OCI-LY7 (cell line): Measurements from ENCODE around the gene GOLGA6B. TPM values are rescaled to one million over a fixed set of nuclear protein-coding genes. Genes with fewer than 3 reads are reported as not detected.
"Not testable (repeated sequence)": the region's sequence is repeated elsewhere in the genome, so short reads cannot be mapped to it uniquely, and the experiment has no call there.

Experiments used
- BruUV-seq: library from RNA; stranded (reverse); fragments of 400-500 nt; replicated peaks from 2 replicates; lab custom pipeline; 2021; lab: Mats Ljungman, UMichigan
- CTCF ChIA-PET: fragments of 300-600 bp; sonication (Branson Sonifier 250); formaldehyde crosslinking; loops from one replicate; lab custom pipeline; 2022; ENCODE audit warnings: antibody characterized with exemption; ENCODE audit not compliant: unreplicated experiment; lab: Charles Lee
- POLR2A ChIA-PET: fragments of 300-600 bp; sonication (Branson Sonifier 250); formaldehyde crosslinking; loops from one replicate; lab custom pipeline; 2022; ENCODE audit warnings: antibody characterized with exemption; lab: Charles Lee
- DNase-seq: peaks from one replicate; pipeline ENCODE4 v3.0.0-alpha.2; 2015; ENCODE audit warnings: low spot score
- H2AFZ ChIP-seq: fragments of 200-600 bp; sonication (generic), shearing (Covaris generic); 2 replicates; pipeline ENCODE4 v1.6.1; 2014; ENCODE audit warnings: mild to moderate bottlenecking, antibody characterized with exemption, low read length, moderate library complexity
- H3K27ac ChIP-seq: fragments of 200-600 bp; sonication (generic); 2 replicates; pipeline ENCODE4 v1.5.1; 2014; ENCODE audit warnings: mixed run types, low read depth, mild to moderate bottlenecking, moderate library complexity, low read length, inconsistent platforms; ENCODE audit not compliant: poor library complexity, severe bottlenecking
- H3K36me3 ChIP-seq: fragments of 200-600 bp; sonication (generic); 2 replicates; pipeline ENCODE4 v1.6.1; 2014; ENCODE audit warnings: mild to moderate bottlenecking, antibody characterized with exemption, low read length, moderate library complexity, mixed read lengths; ENCODE audit not compliant: insufficient read depth
- H3K4me1 ChIP-seq: fragments of 200-600 bp; sonication (generic); 2 replicates; pipeline ENCODE4 v1.5.1; 2014; ENCODE audit warnings: mild to moderate bottlenecking, low read length; ENCODE audit not compliant: insufficient read depth, poor library complexity, severe bottlenecking
- H3K4me2 ChIP-seq: fragments of 200-600 bp; sonication (generic); 2 replicates; pipeline ENCODE4 v1.6.1; 2014; ENCODE audit warnings: mild to moderate bottlenecking, low read length
- H3K4me3 ChIP-seq: fragments of 200-600 bp; sonication (generic); 2 replicates; pipeline ENCODE4 v1.5.1; 2014; ENCODE audit warnings: mild to moderate bottlenecking, low read depth, low read length; ENCODE audit not compliant: poor library complexity, severe bottlenecking
- H3K79me2 ChIP-seq: fragments of 200-600 bp; sonication (generic); 2 replicates; pipeline ENCODE4 v1.6.1; 2016; ENCODE audit warnings: low read depth, mild to moderate bottlenecking, low read length, moderate library complexity, mixed read lengths; ENCODE audit not compliant: insufficient read depth
- H3K9me2 ChIP-seq: fragments of 200-600 bp; sonication (generic); 2 replicates; pipeline ENCODE4 v1.6.1; 2016; ENCODE audit warnings: mild to moderate bottlenecking, low read length, mixed read lengths; ENCODE audit not compliant: insufficient read depth
- H3K9me3 ChIP-seq: fragments of 200-600 bp; sonication (generic); 2 replicates; pipeline ENCODE4 v1.6.1; 2014; ENCODE audit warnings: mild to moderate bottlenecking, mixed run types, low read length, mixed read lengths
- H4K20me1 ChIP-seq: fragments of 200-600 bp; sonication (generic); 2 replicates; pipeline ENCODE4 v1.6.1; 2014; ENCODE audit warnings: mild to moderate bottlenecking, antibody characterized with exemption, low read length, moderate library complexity, mixed read lengths; ENCODE audit not compliant: insufficient read depth
- CTCF ChIP-seq: fragments of 200-600 bp; sonication (generic); conservative IDR thresholded peaks from 2 replicates; pipeline ENCODE4 v1.5.1; 2014; ENCODE audit warnings: mild to moderate bottlenecking, antibody characterized with exemption, low read length, moderate library complexity, mixed read lengths
- EZH2phosphoT487 ChIP-seq: fragments of 200-600 bp; sonication (generic); IDR thresholded peaks from 2 replicates; pipeline ENCODE4 v1.6.1; 2018; ENCODE audit warnings: low read depth, borderline replicate concordance, mild to moderate bottlenecking, mixed run types, antibody characterized with exemption, low read length, moderate library complexity, mixed read lengths
- intact Hi-C: fragments of 100-400 bp; cut with micrococcal nuclease; formaldehyde crosslinking; loops from one replicate; pipeline ENCODE4 v1.10.0; 2022; ENCODE audit not compliant: unreplicated experiment
- small RNA-seq: library from RNA; depleted of rRNA; stranded (forward); fragments of <200 nt; gene quantifications from one replicate; pipeline ENCODE3, GENCODE V24; 2014
- total RNA-seq, 2 experiments: library from RNA; depleted of rRNA in 1 of 2; stranded (reverse); fragments of >200 nt in 1 of 2; shearing (Covaris generic) in 1 of 2; gene quantifications; 2 replicates each; pipeline ENCODE4 v1.2.3, GENCODE V29; 2014 to 2022

The GOLGA6B gene
- total RNA-seq, 2 experiments from 2014 or later: not detected

- Histone ChIP-seq H3K9me3 (no peaks in the 10 kb centered on the region), H3K4me3 (no peak overlapping the region), H3K4me1 (no peaks in the 10 kb centered on the region), H2AFZ (no peak overlapping the region), H3K9me2 (no peaks in the 10 kb centered on the region), H3K27ac (no peak overlapping the region), H3K36me3 (0 out of 2 replicates have a peak, but pooled peaks cover under 1% of the 10 kb centered on the region), H3K79me2 (no peaks in the 10 kb centered on the region), H3K4me2 (no peak overlapping the region), H4K20me1 (no peaks in the 10 kb centered on the region)
- BruUV-seq: no TSS peak
- intact Hi-C loops: no loop called here
- ChIA-PET CTCF (no interaction called here), POLR2A (interaction anchor here (0.6 kb wide), 1 partner anchor 28 kb away, joined by 3 read pairs; no protein-coding TSS in a partner anchor)
- TF ChIP-seq EZH2phosphoT487: no peak
- no peak for TF ChIP-seq CTCF
- no peak for DNase-seq
These were observed 51.8 kb downstream of the GOLGA6B start for GRCh38 chr15:72706266-72706665.

- H4K20me1 ChIP-seq, BruUV-seq, DNase-seq, H3K27ac ChIP-seq, H3K4me1 ChIP-seq, H3K9me2 ChIP-seq, H3K79me2 ChIP-seq, H3K4me3 ChIP-seq, H3K9me3 ChIP-seq, H2AFZ ChIP-seq, intact Hi-C loops, H3K4me2 ChIP-seq, CTCF ChIA-PET: not testable (repeated sequence)
- POLR2A ChIA-PET: interaction anchor here (1.0 kb wide), 1 partner anchor 9 kb away, joined by 3 read pairs; no protein-coding TSS in a partner anchor
- H3K36me3 ChIP-seq: peaks cover 15% of the 10 kb centered on the region; the same call in 1 of the 2 replicates
These were observed 54.2 kb downstream of the GOLGA6B start for GRCh38 chr15:72708551-72709303.

Small RNAs within 50 kb of the gene (small RNA-seq; reads per million reads assigned to genes)
- gene RN7SL853P: not detected

Other genes starting within 250 kb of the GOLGA6B start
- gene ARIH1, start 180.4 kb upstream of the GOLGA6B start, total RNA-seq (2014; rRNA removed; shearing (Covaris generic)): 33.0 and 37.1 TPM in 2 replicates
- 142 and 153 TPM in 2 replicates for gene ARIH1, start 180.4 kb upstream of the GOLGA6B start, total RNA-seq (2022)
- gene HIGD2B, start 31.5 kb downstream of the GOLGA6B start, total RNA-seq (2014; rRNA removed; shearing (Covaris generic)): 0.22 and 1.5 TPM in 2 replicates
- gene HIGD2B, start 31.5 kb downstream of the GOLGA6B start, total RNA-seq (2022): 0.33 TPM in 1 of 2 replicates, not detected in the other
- gene BBS4, start 31.5 kb downstream of the GOLGA6B start, total RNA-seq (2014; rRNA removed; shearing (Covaris generic)): 21.4 and 29.7 TPM in 2 replicates
- 19.7 and 29.3 TPM in 2 replicates for gene BBS4, start 31.5 kb downstream of the GOLGA6B start, total RNA-seq (2022)
- 86.8 and 112 TPM in 2 replicates for gene ADPGK, start 129.1 kb downstream of the GOLGA6B start, total RNA-seq (2014; rRNA removed; shearing (Covaris generic))
- 70.7 and 74.9 TPM in 2 replicates for gene ADPGK, start 129.1 kb downstream of the GOLGA6B start, total RNA-seq (2022)